Nephron progenitor cell (in vitro differentiated cells): ENCODE results near the gene CTNND2.

Source experiments
- DNase-seq: peaks from one replicate; pipeline ENCODE4 v3.0.0; 2021
- H3K27ac Mint-ChIP-seq: 2 replicates; pipeline ENCODE4 v1.8.0; 2021; ENCODE audit warnings: mild to moderate bottlenecking, moderate library complexity, mixed read lengths
- H3K27me3 Mint-ChIP-seq: 2 replicates; pipeline ENCODE4 v1.8.0; 2021; ENCODE audit warnings: mild to moderate bottlenecking, low read depth, mixed read lengths; ENCODE audit not compliant: poor library complexity
- H3K36me3 Mint-ChIP-seq: 2 replicates; pipeline ENCODE4 v1.8.0; 2021; ENCODE audit warnings: low read depth, mixed read lengths
- H3K4me1 Mint-ChIP-seq: 2 replicates; pipeline ENCODE4 v1.8.0; 2021; ENCODE audit warnings: mixed read lengths
- H3K4me3 Mint-ChIP-seq: 2 replicates; pipeline ENCODE4 v1.8.0; 2021; ENCODE audit warnings: mild to moderate bottlenecking, moderate library complexity, mixed read lengths
- H3K9me3 Mint-ChIP-seq: 2 replicates; pipeline ENCODE4 v1.8.0; 2021; ENCODE audit warnings: mild to moderate bottlenecking, moderate library complexity, mixed read lengths
- TF ChIP-seq, protein P1 (sequence below): fragments of 200-600 bp; sonication (generic); IDR thresholded peaks from 2 replicates; pipeline ENCODE4 v1.5.0; 2021; ENCODE audit warnings: antibody characterized with exemption

The CTNND2 gene

GRCh38 chr5:11491404-11492075, 412.7 kb downstream of the CTNND2 start:
- H3K9me3 Mint-ChIP-seq, result no peaks in the 10 kb centered on the region
- TF ChIP-seq, protein P1, sequence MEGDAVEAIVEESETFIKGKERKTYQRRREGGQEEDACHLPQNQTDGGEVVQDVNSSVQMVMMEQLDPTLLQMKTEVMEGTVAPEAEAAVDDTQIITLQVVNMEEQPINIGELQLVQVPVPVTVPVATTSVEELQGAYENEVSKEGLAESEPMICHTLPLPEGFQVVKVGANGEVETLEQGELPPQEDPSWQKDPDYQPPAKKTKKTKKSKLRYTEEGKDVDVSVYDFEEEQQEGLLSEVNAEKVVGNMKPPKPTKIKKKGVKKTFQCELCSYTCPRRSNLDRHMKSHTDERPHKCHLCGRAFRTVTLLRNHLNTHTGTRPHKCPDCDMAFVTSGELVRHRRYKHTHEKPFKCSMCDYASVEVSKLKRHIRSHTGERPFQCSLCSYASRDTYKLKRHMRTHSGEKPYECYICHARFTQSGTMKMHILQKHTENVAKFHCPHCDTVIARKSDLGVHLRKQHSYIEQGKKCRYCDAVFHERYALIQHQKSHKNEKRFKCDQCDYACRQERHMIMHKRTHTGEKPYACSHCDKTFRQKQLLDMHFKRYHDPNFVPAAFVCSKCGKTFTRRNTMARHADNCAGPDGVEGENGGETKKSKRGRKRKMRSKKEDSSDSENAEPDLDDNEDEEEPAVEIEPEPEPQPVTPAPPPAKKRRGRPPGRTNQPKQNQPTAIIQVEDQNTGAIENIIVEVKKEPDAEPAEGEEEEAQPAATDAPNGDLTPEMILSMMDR, result no peak
- no peaks in the 10 kb centered on the region for H3K4me1 Mint-ChIP-seq
- peaks cover 4% of the 10 kb centered on the region for H3K27me3 Mint-ChIP-seq
- no peak overlapping the region for H3K4me3 Mint-ChIP-seq
- H3K27ac Mint-ChIP-seq, result no peak overlapping the region
- no peak for DNase-seq
- no peaks in the 10 kb centered on the region for H3K36me3 Mint-ChIP-seq

DNA sequence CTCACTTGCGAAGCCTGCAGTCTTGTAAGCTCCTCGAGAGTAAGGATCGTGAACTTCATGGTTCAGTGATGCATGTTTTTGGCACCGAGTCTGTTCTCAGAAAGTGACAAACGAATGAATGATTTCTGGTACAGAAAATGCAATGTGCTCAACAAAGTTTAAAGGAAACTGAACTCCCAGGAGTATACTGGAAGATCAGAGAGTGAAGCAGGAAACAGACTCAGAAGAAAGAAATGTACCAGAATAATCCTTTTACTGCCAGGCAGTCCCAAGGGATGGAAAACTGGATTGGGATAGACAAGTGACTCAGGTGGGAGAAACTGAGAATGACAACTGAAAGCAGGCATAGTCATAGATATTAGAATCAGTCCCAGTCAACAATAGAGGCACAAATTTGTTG, 420.6 kb downstream of the CTNND2 start:
- Mint-ChIP-seq H3K4me3 (no peak overlapping the region), H3K27me3 (peaks cover 16% of the 10 kb centered on the region)

GRCh38 chr5:11482011-11482410, 422.2 kb downstream of the CTNND2 start:
- H3K27me3 Mint-ChIP-seq, result peaks cover 17% of the 10 kb centered on the region
- TF ChIP-seq, protein P1, result no peak
- no peak for DNase-seq
- no peaks in the 10 kb centered on the region for H3K9me3 Mint-ChIP-seq
- no peak overlapping the region for H3K27ac Mint-ChIP-seq
- no peaks in the 10 kb centered on the region for H3K36me3 Mint-ChIP-seq
- H3K4me3 Mint-ChIP-seq, result no peak overlapping the region
- no peaks in the 10 kb centered on the region for H3K4me1 Mint-ChIP-seq

More for the DNA sequence above, 420.6 kb downstream of the CTNND2 start:
- H3K4me1 Mint-ChIP-seq, result no peaks in the 10 kb centered on the region
- no peaks in the 10 kb centered on the region for H3K9me3 Mint-ChIP-seq
- TF ChIP-seq, protein P1, result no peak
- H3K27ac Mint-ChIP-seq, result no peak overlapping the region
- DNase-seq, result no peak
- no peaks in the 10 kb centered on the region for H3K36me3 Mint-ChIP-seq

DNA sequence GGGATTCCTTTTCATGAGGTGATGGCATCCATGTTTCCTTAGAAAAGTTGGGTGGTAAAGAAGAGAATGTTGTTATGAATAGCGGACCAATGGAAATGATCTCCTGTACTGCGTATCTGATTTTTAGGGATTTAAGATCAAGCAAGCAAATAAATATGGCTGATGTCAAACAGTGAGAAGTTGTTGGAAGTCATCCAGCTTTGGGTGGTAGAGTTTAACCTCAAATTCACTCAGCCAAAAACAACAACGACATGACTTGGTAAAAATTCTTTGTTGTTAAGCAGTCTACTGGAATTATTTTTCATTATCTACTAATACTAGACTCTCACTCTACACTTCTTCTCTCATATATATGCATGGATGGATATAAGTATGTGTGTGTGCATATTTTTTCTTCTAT, 426.5 kb downstream of the CTNND2 start:
- Mint-ChIP-seq H3K4me1 (no peaks in the 10 kb centered on the region), H3K27ac (no peak overlapping the region), H3K9me3 (no peaks in the 10 kb centered on the region), H3K36me3 (no peaks in the 10 kb centered on the region), H3K27me3 (peaks cover 20% of the 10 kb centered on the region), H3K4me3 (no peak overlapping the region)
- TF ChIP-seq, protein P1, result no peak
- no peak for DNase-seq

GRCh38 chr5:11476866-11477265, 427.4 kb downstream of the CTNND2 start:
- TF ChIP-seq, protein P1, result no peak
- Mint-ChIP-seq H3K4me1 (no peaks in the 10 kb centered on the region), H3K27ac (no peak overlapping the region), H3K9me3 (no peaks in the 10 kb centered on the region), H3K4me3 (no peak overlapping the region), H3K36me3 (no peaks in the 10 kb centered on the region), H3K27me3 (peaks cover 14% of the 10 kb centered on the region)
- no peak for DNase-seq
